Upper lobe of left lung (tissue), 4 donors: ENCODE results near the gene EEF1AKMT3.

Experiments used
- EP300 ChIP-seq, 4 donors: sonication (generic); formaldehyde crosslinking; IDR thresholded peaks; one replicate each; pipeline ENCODE4 v1.5.1; 2017; ENCODE audit warnings: antibody characterized with exemption in 4 of 4, control low read depth in 2 of 4
- POLR2A ChIP-seq, 4 donors: fragments of 450-650 bp; IDR thresholded peaks; one replicate each; pipeline ENCODE4 v1.5.1; 2016 to 2017; ENCODE audit warnings: antibody characterized with exemption in 4 of 4, mild to moderate bottlenecking in 2 of 4
- TF ChIP-seq, protein P1 (sequence below), 6 experiments: fragments of 450-650 bp in 4 of 6; fragments of 200-600 bp in 2 of 6; sonication (generic) in 2 of 6; IDR thresholded peaks; one replicate each; pipeline ENCODE4 v1.5.1; 2016 to 2019; ENCODE audit warnings: antibody characterized with exemption in 6 of 6

DNA sequence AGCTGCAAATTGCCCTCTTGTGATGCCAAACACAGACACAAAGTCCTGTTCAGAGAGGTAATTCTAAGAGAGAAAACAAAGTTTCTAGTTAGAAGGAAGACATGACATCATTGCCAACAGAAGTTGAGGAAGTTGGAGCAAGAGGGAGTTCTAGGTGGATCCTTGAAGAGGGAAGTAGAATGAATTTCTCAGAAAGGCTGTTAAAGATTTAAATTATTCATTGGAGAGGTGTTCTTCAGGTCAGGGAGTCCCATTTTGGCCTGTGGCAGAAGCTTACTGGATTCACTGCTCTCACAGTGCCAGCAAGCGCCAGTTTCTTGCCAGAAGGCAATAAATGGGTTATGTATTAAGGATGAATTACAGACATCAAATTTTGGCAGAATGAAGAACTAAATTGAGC lies 25.5 kb downstream of the EEF1AKMT3 start:
- TF ChIP-seq, protein P1, sequence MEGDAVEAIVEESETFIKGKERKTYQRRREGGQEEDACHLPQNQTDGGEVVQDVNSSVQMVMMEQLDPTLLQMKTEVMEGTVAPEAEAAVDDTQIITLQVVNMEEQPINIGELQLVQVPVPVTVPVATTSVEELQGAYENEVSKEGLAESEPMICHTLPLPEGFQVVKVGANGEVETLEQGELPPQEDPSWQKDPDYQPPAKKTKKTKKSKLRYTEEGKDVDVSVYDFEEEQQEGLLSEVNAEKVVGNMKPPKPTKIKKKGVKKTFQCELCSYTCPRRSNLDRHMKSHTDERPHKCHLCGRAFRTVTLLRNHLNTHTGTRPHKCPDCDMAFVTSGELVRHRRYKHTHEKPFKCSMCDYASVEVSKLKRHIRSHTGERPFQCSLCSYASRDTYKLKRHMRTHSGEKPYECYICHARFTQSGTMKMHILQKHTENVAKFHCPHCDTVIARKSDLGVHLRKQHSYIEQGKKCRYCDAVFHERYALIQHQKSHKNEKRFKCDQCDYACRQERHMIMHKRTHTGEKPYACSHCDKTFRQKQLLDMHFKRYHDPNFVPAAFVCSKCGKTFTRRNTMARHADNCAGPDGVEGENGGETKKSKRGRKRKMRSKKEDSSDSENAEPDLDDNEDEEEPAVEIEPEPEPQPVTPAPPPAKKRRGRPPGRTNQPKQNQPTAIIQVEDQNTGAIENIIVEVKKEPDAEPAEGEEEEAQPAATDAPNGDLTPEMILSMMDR (IDR thresholded peaks at IDR 0.05): no peak
- TF ChIP-seq POLR2A (IDR thresholded peaks at IDR 0.05) (no peak), EP300 (IDR thresholded peaks at IDR 0.05) (peak in 2 of 4 donors; percentile 3 to 27)
